Stimulated activated CD4-positive, alpha-beta T cell treated with anti-CD3 and anti-CD28 coated beads, Interleukin-4, amount 100 ng/mL, for 1 hour (primary cell): ENCODE data around the gene VPS51.
A peak's percentile ranks its signal among the peaks of the same experiment; 100 is the strongest.

Experiments
- DNase-seq: peaks from one replicate; pipeline ENCODE4 v3.0.0-alpha.2; 2020

The VPS51 gene

DNA sequence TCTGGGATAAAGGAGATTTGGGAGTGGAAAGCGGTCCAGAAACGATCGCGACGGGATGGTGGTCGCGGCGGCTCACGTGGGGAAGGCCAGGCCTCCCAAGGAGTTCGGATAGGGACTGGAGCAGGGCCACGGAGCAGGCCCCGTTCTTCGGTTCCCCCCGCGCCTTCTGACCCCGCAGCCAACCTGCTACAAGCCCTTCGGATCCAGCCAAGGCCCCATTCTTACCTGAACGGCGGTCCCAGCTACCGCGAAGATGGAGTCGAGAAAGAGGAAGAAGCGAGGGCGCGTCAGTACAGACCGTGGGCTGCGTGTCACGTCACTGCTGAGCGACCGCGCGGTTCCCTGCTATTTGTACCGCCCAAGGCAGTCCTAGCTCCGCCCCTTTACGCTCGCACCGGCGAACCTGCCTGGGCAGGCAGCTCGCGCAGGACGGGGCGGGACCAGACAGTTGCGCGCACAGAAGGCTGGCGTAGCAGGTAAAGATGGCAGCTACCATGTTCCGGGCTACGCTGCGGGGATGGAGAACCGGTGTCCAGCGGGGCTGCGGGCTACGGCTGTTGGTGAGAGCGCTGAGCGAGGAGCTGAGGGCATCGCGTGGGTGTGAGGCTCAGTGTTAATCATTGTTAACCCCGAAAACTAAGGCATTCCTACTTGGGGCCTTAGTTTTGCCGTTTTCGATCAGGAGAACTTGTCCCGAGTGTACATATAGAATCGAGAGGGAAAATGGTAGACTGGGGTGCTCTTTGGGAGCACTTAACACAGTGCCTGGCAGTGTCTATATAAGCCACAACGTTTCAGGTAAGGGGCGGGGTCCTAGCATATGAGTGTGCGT is 26.1 kb downstream of the VPS51 start, which contains the start of the genes FAU and MRPL49:
Gene FAU (minus strand): TSS at position 270 of the 832 bp plus-strand sequence. CDS start 321 bp downstream, outside the sequence.
Gene MRPL49 (plus strand): TSS at position 457 of the 832 bp plus-strand sequence. CDS start 26 bp downstream, at position 483.
- peak; percentile 99 for DNase-seq

- no peak for DNase-seq
Measured at GRCh38 chr11:65124480-65125196, 28.6 kb downstream of the VPS51 start.

- no peak for DNase-seq
Measured at GRCh38 chr11:65125197-65126056, 29.4 kb downstream of the VPS51 start.

GRCh38 chr11:65126624-65127274 is 30.7 kb downstream of the VPS51 start:
- DNase-seq, result no peak

- DNase-seq, result no peak
Measured at GRCh38 chr11:65127473-65128181, 31.6 kb downstream of the VPS51 start.

DNA sequence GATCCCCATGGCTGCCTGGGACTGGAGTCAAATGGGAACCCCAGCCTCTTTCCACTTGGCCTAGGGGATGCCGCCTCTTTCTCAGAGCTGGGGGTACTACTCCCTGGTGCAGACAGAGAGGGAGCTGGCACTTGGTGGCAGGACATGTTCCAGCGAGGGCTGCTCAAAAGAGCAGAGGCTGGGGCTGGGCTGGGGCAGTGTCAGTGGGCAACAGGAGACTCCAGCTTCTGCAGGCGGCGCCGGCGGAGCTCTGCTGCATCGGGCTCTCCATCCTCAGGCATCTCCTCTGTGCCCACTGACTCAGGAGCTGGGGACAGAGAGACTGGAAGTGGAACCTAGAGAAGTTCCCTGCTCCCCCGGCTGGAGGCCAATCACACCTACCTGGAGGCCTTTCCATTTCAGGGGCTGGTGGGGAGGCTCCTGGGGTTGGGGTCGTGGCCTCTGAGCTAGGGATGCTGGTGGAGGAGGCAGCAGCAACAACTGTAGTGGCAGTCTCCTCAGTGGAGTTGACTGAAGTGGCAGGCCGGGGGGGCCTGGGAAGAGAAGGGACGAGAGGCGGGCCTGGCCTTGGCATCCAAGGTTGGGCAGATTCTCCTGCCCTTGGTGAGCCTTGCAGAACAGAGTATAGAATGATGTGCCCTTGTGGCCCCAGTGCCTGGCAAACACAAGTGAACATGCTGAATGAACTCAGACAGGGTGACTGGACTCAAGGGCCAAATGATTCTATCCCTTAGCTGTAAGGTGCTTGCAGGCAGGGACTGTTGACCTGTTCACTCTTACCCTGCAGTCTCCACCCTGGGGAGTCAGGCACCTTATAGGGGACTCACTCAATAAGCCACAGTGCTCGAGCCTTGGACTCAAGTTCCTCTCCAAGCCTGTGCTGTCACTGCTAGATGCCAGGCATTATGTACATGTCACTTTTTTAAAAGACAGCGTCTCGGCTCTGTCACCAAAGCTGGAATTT is 32.5 kb downstream of the VPS51 start:
- no peak for DNase-seq

GRCh38 chr11:65129649-65130441 is 33.8 kb downstream of the VPS51 start:
- no peak for DNase-seq

DNA sequence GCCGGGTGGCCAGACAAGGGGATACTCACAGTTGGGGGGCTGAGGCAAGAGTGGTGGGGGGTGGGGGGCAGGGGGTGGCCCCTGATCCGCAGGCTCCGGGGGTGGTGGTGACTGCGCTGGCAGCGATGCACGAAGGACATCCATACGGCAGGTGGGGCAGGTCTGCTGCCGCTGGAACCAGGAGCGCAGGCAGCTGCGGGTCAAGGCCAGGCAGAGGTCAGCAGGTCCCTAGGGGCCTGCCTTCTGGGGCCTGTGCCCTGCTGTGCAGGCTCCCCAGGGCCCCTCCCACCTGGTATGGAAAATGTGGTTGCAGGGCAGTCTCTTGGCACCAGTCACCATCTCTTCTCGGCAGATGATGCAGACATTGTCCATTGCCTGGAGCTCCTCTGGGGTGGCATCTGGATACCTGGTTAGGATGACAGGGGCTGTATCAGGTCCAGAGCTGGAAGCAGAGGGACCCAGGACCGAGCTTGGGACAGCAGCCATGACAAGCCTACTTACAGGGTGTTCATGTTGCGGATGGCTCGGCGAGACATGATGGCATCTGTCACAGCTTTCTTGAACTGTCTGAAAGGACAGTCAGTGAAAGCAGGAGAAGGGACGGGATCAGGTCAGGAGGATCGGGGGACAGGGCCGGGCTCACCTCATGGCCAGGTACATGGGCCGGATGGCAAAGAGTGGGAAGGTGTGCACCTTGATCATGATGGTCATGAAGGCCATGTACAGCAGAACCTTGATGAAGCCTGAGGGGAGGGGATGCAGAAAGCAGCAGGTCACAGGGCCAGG is 34.8 kb downstream of the VPS51 start:
- DNase-seq, result no peak

DNA sequence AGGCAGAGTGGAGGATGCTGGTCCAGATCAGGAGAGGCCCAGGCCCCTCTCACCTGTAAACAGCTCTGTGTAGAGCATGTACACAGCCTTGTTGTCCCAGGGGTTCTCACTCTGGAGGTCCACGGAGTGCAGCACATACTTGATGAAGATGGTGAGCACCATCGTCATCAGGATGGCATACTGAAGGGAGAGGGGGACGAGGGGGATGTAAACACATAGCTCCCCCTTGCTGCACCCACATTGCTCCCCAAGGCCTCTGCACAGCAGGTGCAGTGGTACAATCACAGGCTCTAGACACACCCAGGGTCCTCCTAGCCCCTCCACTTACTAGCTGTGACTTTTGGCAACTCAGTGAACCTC is 35.4 kb downstream of the VPS51 start:
- no peak for DNase-seq

GRCh38 chr11:65131895-65132237 is 35.9 kb downstream of the VPS51 start:
- DNase-seq, result no peak

DNA sequence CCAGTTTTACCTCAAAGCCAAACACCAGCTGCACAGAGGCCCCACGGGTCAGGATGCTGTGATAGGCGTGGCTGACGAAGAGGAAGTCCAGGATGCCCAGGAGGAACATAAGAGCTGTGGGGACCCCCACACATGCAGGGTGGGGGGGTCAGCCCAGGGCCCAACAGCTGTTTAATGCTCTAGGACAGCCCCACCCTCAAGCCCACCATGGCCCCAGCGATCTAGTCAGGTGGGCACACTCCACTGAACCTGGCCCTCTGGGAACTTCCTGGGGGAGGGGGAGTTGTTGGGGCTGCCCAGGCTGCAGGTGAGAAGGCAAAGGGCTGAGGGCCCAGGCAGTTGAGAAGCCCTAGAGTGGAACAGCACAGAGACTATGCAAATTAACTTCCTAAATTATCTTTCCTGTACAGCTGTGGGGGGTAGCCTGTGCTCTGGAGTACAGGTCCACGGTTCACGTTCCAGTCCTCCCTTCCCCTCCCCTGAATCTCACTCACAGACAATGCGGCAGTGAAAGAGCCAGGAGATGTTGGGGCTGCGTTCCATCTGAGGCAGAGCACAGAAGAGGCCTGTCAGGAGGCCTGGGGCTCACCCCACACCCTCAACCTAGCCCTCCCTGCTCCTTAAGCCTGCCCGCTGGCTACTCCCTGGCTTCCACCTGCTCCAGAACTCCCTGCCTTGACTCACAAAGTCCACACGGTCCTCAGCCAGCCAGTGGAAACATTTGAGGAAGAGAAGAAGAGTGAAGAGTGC is 36.4 kb downstream of the VPS51 start:
- DNase-seq, result no peak

DNA sequence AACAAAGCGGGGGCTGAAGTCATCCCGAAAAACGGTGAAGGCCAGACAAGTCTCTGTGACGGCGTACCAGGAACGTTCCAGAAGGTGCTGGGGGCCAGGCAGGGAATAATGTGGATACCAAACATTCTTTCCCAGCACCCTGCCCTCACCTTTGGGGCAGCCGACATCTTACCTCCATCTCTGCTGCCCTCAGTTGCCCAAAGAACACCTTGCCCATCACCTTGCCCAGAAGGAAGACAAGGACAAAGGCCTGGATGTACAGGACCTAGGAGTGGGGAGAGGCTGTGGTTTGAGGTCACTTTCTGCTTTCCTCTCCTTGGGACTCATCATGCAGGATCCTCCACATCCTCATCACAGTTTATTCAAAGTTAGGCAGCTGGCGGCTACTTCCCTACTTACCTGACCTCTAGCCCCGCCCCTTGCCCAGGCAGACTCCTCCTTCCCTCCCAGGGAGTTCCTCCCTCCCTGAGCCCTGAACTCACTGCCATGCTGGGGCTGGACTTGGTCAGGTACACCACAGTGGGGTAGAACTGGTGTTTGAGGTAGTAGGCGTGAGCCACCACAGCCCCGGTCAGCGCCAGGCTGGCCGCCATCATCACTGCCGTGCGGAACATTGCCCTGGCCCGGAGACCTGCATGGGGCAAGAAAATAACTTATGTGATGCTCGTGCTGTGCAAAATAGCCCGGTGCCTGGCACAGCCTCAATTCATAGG is 37.1 kb downstream of the VPS51 start:
- peak; percentile 69 for DNase-seq

GRCh38 chr11:65133724-65134123 is 37.7 kb downstream of the VPS51 start:
- no peak for DNase-seq

GRCh38 chr11:65134240-65134951 is 38.4 kb downstream of the VPS51 start, which contains the start of gene SYVN1:
Gene SYVN1 (minus strand): TSS chr11:65134519. CDS start chr11:65133601, 918 bp downstream.
- DNase-seq, result peak; percentile 92

DNA sequence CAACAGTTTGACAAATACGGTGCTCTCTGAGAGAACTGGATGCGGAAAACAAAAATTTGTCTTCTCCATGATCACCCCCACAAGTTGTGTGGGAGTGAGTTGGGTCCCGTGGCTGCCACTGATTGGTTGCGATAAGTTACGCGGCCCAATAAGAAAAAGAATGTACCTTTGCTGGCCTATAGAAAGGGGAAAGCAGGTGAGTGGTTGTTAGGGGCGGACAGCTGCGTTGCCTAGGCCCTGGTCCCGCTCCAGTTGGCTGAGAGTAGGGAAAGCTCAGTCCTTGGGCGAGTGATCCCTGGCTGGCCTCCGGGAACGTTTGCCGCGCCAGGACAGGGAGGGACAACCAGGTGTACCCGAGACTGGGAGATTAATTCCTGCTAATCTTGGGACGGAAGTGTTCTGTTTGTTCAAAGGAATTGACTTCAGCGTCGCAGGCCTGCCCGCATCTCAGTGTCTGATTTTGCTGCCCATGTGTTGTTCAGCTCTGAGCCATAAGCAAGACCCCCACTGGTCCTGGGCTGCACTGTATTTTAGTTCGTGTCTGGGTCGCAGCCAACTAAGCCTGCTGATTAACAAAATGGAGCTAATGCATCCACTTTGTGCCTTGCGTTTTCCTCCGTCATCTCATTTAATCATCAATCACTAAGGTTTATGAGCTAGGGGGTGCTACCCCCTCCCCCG is 39.1 kb downstream of the VPS51 start:
- DNase-seq, result peak; percentile 74

GRCh38 chr11:65135633-65136145 is 39.7 kb downstream of the VPS51 start:
- DNase-seq, result no peak
